Measurements from ENCODE around the gene EFNA1.
A peak's percentile ranks its signal among the peaks of the same experiment; 100 is the strongest.

DNA sequence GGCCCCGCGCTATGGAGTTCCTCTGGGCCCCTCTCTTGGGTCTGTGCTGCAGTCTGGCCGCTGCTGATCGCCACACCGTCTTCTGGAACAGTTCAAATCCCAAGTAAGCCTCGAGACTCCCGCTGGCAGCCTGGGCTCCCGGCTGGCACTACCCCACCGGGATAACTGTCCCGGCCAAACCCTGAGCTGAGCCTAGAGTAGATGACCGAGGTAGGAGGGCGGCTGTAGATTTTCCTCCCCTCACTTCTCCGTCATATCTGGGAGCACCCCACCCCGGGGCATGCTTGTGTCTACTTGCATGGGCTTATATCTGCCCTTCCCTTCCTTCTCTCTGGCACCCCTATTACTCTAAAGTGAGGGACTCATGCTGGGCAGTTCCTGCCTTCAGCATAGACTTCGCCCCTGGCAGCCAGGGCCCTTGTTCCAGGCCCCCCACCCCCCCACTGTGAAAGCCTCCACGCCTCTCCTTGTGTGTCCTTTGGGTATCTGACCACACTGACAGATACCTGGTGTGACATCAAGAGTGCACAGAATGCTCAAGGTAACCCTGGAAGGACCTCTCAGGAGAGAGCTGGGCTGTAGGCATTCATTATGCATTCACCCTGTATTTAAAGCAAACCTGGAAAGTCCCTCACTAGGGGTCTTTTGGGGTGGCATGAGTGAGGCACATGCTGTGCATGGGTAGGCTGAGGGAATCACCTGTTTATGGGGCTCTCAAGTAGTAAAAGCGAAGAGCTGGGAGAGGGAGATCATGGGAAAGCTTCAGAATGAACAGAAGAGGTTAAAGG lies 485 bp downstream of the EFNA1 start:
- TF ChIP-seq CTCF (conservative IDR thresholded peaks at IDR 0.05; ENCODE audit: low read depth, low read length) (no peak), RAD21 (IDR thresholded peaks at IDR 0.05; ENCODE audit: low read length) (no peak), RFX5 (IDR thresholded peaks at IDR 0.05; ENCODE audit: low read depth, low read length) (no peak), MXI1 (IDR thresholded peaks at IDR 0.05; ENCODE audit: borderline replicate concordance, low read depth, low read length) (no peak), MAZ (IDR thresholded peaks at IDR 0.05; ENCODE audit: borderline replicate concordance, low read depth, low read length) (0 out of 2 replicates have a peak, but pooled peaks have one; percentile 2), SMC3 (IDR thresholded peaks at IDR 0.05; ENCODE audit: low read depth, low read length) (no peak), POLR2A (IDR thresholded peaks at IDR 0.05; ENCODE audit: low read depth, low read length) (no peak), RCOR1 (IDR thresholded peaks at IDR 0.05; ENCODE audit: insufficient replicate concordance, low read length) (no peak), CEBPB (IDR thresholded peaks at IDR 0.05; ENCODE audit: low read depth, low read length) (no peak), USF2 (IDR thresholded peaks at IDR 0.05; ENCODE audit: low read depth, low read length) (no peak), BHLHE40 (IDR thresholded peaks at IDR 0.05; ENCODE audit: low read depth, low read length) (no peak)
